ENCODE results near the gene PVALEF. TPM values are rescaled to one million over a fixed set of nuclear protein-coding genes. Genes with fewer than 3 reads are reported as not detected.
"Not testable (repeated sequence)": the region's sequence is repeated elsewhere in the genome, so short reads cannot be mapped to it uniquely, and the experiment has no call there.

PVALEF gene
- total RNA-seq, 4 donors from 2014 or later, result not detected

DNA sequence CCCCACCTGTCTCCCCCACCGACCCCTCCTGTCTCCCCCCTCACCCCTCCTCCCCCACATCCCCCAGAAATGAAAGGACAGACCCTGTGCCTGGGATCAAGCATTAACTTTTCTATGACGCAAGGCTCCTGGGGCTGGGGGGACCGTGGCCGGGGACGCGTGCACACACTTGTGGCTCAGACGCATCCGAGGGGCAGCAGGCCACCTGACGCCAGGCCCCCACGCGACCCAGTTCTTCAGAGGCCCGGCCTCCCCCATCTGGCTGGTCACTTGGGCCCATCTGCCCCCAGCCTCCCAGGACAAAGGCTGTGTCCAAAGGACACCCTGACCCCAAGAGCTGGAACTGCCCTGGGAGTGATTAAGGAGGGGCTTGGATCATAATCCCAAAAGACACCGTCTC, 14.0 kb upstream of the PVALEF start:
- TF ChIP-seq, protein P1, sequence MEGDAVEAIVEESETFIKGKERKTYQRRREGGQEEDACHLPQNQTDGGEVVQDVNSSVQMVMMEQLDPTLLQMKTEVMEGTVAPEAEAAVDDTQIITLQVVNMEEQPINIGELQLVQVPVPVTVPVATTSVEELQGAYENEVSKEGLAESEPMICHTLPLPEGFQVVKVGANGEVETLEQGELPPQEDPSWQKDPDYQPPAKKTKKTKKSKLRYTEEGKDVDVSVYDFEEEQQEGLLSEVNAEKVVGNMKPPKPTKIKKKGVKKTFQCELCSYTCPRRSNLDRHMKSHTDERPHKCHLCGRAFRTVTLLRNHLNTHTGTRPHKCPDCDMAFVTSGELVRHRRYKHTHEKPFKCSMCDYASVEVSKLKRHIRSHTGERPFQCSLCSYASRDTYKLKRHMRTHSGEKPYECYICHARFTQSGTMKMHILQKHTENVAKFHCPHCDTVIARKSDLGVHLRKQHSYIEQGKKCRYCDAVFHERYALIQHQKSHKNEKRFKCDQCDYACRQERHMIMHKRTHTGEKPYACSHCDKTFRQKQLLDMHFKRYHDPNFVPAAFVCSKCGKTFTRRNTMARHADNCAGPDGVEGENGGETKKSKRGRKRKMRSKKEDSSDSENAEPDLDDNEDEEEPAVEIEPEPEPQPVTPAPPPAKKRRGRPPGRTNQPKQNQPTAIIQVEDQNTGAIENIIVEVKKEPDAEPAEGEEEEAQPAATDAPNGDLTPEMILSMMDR (IDR thresholded peaks at IDR 0.05), result no peak
- DNase-seq (ENCODE audit: low spot score), result no peak
- no peak for ATAC-seq (ENCODE audit: low FRiP score)

DNA sequence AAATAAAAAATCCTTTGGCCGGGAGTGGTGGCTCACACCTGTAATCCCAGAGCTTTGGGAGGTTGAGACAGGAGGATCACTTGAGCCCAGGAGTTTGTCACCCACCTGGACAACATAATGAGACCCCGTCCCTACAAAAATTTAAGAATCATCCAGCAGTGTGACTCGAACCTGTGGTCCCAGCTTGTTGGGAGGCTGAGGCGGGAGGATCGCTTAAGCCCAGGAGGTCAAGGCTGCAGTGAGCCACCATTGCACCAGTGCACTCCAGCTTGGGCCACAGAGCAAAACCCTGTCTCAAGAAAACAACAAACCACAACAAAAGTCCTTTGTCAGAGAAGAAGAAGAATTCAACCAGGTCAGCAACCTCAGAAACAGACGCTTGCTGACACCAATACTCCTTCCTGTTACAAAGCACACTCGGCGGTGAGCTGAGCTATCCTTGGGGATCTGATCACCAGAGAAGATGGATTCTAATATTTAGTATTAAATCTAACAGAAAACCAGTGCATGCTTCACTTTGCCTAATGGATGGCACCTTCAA, 12.9 kb upstream of the PVALEF start:
- ATAC-seq (ENCODE audit: low FRiP score) (no peak), DNase-seq (ENCODE audit: low spot score) (no peak)
- TF ChIP-seq, protein P1 (IDR thresholded peaks at IDR 0.05), result no peak

DNA sequence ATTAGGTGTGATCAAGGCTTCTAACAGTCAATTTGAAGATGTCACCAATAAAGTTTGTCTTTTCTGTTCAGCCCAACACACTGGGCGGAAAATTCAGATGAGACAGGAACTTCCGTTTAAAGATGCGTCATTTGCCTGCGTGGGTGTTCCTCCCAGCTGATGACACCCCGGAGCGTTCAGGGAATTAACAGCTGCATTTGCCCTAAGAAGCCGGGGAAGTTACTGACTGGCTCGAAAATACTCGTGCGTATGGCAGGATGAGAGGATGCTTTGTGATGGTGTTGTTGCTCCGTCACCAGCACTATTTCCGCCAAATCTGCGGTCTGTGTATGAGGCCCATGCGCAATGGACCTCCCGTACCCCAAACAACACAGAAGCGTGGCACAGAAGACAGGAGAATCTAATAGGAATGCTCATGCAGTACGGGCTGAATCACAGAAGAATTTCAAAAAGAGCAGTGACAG, 11.9 kb upstream of the PVALEF start:
- ATAC-seq (ENCODE audit: low FRiP score), result no peak
- no peak for DNase-seq (ENCODE audit: low spot score)
- TF ChIP-seq, protein P1 (IDR thresholded peaks at IDR 0.05), result no peak

DNA sequence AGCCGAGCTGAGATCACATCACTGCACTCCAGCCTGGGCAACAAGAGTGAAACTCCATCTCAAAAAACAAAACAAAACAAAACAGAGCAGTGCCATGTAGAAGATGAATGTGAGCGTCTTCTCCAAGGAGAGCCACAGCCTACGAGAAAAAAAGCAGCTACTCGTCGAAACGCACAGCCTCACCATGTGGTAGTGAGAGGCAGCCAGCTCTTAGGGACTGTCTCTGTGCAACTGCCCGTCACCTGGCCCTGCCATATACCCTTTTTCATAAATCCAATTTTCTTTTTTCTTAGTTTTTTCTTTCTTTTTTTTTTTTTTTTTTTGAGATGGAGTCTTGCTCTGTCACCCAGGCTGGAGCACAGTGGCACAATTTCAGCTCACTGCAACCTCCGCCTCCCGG, 11.3 kb upstream of the PVALEF start:
- DNase-seq (ENCODE audit: low spot score); ATAC-seq (ENCODE audit: low FRiP score): not testable (repeated sequence)

DNA sequence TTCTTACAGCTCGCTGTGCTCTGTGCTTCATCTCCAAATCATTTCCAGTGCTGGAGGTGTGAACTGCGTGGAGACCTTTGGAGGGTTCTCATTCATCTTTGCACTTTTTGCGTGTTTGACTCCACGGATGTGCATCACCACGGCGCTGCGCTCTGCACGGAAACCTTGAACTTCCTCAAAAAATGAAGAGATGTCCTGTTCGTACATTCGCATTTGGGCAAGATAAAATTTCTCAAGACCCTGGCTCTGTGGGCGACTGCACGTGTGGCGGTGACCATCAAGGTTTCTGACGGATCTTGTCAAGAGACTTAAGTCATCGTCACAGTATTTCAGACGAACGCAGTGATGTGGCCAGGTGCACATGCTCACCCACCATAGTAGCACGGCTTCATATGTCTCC, 10.3 kb upstream of the PVALEF start:
- TF ChIP-seq, protein P1 (IDR thresholded peaks at IDR 0.05), result no peak
- no peak for ATAC-seq (ENCODE audit: low FRiP score)
- DNase-seq (ENCODE audit: low spot score), result no peak

DNA sequence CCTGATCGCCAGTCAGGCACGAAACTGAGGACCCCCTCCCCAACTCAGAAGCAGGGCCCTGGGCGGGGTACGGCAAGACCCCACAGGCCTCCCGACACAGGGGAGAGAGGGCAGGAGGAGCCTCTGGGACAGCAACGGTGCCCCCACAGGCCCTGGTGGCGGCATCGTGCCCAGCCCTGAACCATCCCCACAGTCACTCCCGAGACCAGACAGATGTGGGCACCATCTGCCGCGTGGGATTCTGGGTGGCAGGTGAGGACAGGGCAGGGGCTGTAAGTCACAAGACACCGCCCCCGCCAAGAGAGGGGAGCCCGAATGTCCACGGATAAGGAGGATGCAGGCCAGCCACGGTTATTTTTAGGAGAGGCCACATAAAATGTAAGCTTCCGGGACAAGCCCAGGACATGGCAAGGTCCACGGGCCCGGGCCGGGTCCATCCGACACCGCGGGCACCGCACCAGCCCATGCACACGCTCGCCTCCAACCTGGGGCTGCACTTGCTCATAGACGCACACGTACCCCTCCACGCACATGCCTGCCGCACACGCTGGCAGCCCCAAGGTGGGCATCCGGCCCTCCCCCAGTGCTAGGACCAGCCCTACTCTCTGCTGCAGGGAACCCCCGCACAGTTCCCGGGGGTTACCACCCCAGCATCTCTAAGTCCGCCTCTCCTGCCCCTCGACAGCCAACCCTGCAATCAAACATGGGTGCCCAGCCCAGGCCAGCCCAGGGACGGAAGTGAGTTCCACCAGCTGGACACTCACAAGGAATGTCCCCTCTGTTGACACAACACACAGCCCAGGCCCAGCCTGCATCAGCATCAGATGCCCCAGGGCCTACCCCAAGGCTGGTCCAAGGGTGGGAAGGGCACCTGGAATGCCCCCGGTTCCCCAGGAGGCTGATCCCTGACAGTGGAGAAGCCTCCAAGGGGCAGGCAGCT, 8.2 kb upstream of the PVALEF start:
- DNase-seq (ENCODE audit: low spot score) (no peak), ATAC-seq (ENCODE audit: low FRiP score) (no peak)
- TF ChIP-seq, protein P1 (IDR thresholded peaks at IDR 0.05), result no peak

DNA sequence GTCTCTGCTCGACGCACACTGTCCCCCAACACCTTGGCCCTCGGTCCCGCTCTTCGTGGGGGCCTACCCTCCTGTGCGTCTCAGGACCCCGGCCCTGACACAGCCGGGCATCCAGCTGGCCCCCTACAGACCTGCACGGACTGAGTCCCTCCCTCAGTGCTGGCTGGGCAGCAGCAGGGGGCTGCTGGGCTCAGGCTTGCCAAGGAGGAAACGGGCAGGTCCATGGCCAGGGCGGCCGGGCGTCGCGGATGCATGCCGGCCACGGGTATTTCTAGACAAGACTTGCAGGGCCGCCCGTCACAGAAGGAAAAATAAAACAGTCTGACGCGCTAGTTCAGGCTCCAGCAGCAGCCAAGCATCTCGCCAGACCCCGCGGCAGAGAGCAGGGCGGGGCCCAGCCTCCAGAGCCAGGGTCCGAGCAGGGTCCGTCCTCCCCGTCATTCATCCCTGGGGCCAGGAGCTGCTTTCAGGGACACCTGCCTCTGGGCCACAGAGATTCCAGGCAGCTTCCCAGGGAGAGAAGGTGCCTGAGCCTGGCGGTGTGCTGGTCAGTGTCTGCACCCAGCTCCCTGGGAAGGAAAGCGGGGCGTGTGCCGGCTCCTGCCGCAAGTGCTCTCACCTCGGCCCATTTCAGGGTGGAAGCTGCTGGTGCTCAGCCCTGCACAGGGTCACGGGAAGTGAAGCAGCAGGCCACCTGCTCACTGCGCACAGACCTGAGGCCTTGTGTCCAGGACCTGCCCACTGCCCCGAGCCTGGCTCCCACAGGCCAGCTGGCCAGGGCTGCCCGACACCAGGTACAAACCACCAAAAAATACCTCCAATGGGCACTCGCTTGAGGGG, 7.2 kb upstream of the PVALEF start:
- ATAC-seq (ENCODE audit: low FRiP score) (no peak), DNase-seq (ENCODE audit: low spot score) (no peak)
- TF ChIP-seq, protein P1 (IDR thresholded peaks at IDR 0.05), result no peak
